Left lung (tissue), 10 donors: ENCODE results near the gene MYL11. TPM values are rescaled to one million over a fixed set of nuclear protein-coding genes. Genes with fewer than 3 reads are reported as not detected.
A peak's percentile ranks its signal among the peaks of the same experiment; 100 is the strongest.

ENCODE experiments used
- ATAC-seq: fragments of 200-7000 bp; cut with Tn5 transposase; one replicate; pipeline ENCODE4 v1.9.1; 2020; ENCODE audit warnings: moderate library complexity
- DNase-seq, 4 donors: peaks; one replicate each; pipeline ENCODE4 v3.0.0-alpha.2; 2013 to 2020
- H3K27ac ChIP-seq, 2 donors: fragments of 200-600 bp; sonication (generic) in 1 of 2; one replicate each; pipeline versions ENCODE4 v1.5.0 to v1.8.0; 2020 to 2021
- H3K27me3 ChIP-seq, 2 donors: fragments of 200-600 bp; sonication (generic) in 1 of 2; one replicate each; pipeline versions ENCODE4 v1.5.0 to v1.8.0; 2020 to 2021
- H3K36me3 ChIP-seq, 2 donors: fragments of 200-600 bp; sonication (generic) in 1 of 2; one replicate each; pipeline versions ENCODE4 v1.5.0 to v1.8.0; 2020 to 2021
- H3K4me1 ChIP-seq, 2 donors: fragments of 200-600 bp; one replicate each; pipeline ENCODE4 v1.8.0; 2021
- H3K4me3 ChIP-seq, 2 donors: fragments of 200-600 bp; sonication (generic) in 1 of 2; one replicate each; pipeline versions ENCODE4 v1.5.0 to v1.8.0; 2020 to 2021; ENCODE audit warnings: mild to moderate bottlenecking in 1 of 2
- H3K9me3 ChIP-seq, 2 donors: fragments of 200-600 bp; sonication (generic) in 1 of 2; one replicate each; pipeline versions ENCODE4 v1.5.0 to v1.8.0; 2020 to 2021
- CTCF ChIP-seq, 2 donors: fragments of 200-600 bp; sonication (generic) in 1 of 2; IDR thresholded peaks; one replicate each; pipeline versions ENCODE4 v1.5.0 to v1.8.0; 2021; ENCODE audit warnings: antibody characterized with exemption in 2 of 2
- intact Hi-C, 2 donors: fragments of 100-400 bp; cut with DNase I; formaldehyde crosslinking; loops; one replicate each; pipeline versions ENCODE4 v1.11.2 to v1.14.2; 2022
- polyA plus RNA-seq, 6 donors: library from polyadenylated mRNA; unstranded; fragments of 120-200 nt; gene quantifications; one replicate each; pipeline ENCODE4 v1.2.1, GENCODE V29; 2013; ENCODE audit not compliant: insufficient read length in 6 of 6
- total RNA-seq, 2 donors: library from RNA; stranded (reverse); fragmentation: NEBNext Ultra II Directional; extraction: Animal tissue kit (Norgen Biotek cat#: 25700); gene quantifications; one replicate each; pipeline ENCODE4 v1.2.1, GENCODE V29; 2021
- donor health status: DM: no; HTN: yes; CAD: no.
- donor health status: DM: no; HTN: no; CAD: no.

MYL11 gene
- total and polyA plus RNA-seq, 8 donors, result 0.27 to 1.6 (median 0.71) TPM; not detected in 3

DNA sequence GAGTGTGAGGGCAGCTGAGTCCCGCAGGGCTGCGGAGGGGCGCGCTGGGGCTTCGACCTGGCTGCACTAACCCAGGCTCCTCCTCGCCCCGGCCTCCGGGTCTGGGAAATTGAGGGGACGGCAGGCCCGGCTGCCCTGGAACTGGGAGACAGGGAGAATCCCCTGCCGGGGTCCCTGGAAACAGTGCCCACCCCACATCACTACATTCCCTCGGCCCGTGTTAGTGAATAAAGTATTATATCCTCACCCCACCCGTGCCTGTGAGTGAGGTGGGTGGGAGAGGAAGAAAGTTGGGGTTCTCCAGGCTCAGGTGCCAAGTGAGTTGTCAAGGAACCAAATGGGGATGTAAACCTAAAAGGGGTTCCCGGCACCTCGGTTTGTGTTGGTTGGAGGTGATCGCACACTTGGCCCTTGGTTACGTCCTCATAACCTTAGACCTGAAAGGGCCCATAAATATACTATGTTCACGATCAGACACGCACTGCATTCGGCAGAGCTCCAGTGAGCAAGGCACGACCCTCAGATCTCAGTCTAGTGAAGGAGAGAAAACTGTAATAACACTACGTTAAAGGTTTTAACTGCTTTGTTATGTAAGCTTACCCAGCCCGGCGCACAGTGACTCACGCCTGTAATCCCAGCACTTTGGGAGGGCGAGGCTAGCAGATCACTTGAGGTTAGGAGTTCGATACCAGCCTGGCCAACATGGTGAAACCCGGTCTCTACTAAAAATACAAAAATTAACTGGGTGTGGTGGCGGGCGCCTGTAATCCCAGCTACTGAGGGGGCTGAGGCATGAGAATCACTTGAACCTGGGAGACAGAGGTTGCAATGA lies 44.0 kb downstream of the MYL11 start:
- H3K36me3 ChIP-seq, result peaks cover 0 to 33% of the 10 kb centered on the region in 2 donors
- intact Hi-C loops, result no loop called here
- H3K27ac ChIP-seq, result peak overlapping the region; percentile 79 to 87
- H3K27me3 ChIP-seq, result no peaks in the 10 kb centered on the region
- no peak for DNase-seq
- no peak for TF ChIP-seq CTCF (IDR thresholded peaks at IDR 0.05)
- no peaks in the 10 kb centered on the region for H3K9me3 ChIP-seq
- peaks cover 0 to 17% of the 10 kb centered on the region in 2 donors for H3K4me1 ChIP-seq
- ATAC-seq, result no peak
- H3K4me3 ChIP-seq, result peak overlapping the region; percentile 48 to 61

GRCh38 chr16:30421010-30421409 lies 46.4 kb downstream of the MYL11 start:
- no peak for TF ChIP-seq CTCF (IDR thresholded peaks at IDR 0.05)
- Histone ChIP-seq H3K36me3 (peaks cover 0 to 46% of the 10 kb centered on the region in 2 donors), H3K4me1 (peaks cover 0 to 17% of the 10 kb centered on the region in 2 donors), H3K27ac (no peak overlapping the region), H3K27me3 (no peaks in the 10 kb centered on the region), H3K9me3 (no peaks in the 10 kb centered on the region), H3K4me3 (no peak overlapping the region)
- ATAC-seq (no peak), DNase-seq (no peak)
- intact Hi-C loops, result no loop called here

Other genes with a start within 250 kb of the MYL11 start
- gene CORO1A, start 191.2 kb upstream of the MYL11 start, total RNA-seq, result 100 to 1,000 TPM in 1 of 2 donors, 10 to 100 TPM in 1; 29.3 to 172 TPM
- gene CORO1A, start 191.2 kb upstream of the MYL11 start, polyA plus RNA-seq, result 10 to 100 TPM; 16.0 to 24.4 (median 17.9) TPM
- gene BOLA2B, start 181.1 kb upstream of the MYL11 start, total RNA-seq, result 100 to 1,000 TPM in 1 of 2 donors, 10 to 100 TPM in 1; 59.3 to 101 TPM
- 10 to 100 TPM; 12.0 to 30.4 (median 22.3) TPM for gene BOLA2B, start 181.1 kb upstream of the MYL11 start, polyA plus RNA-seq
- 10 to 100 TPM; 21.5 to 25.5 TPM for gene SLX1A, start 180.9 kb upstream of the MYL11 start, total RNA-seq
- gene SLX1A, start 180.9 kb upstream of the MYL11 start, polyA plus RNA-seq, result 10 to 100 TPM; 20.6 to 31.0 (median 23.1) TPM
- gene SULT1A3, start 175.5 kb upstream of the MYL11 start, total RNA-seq, result 10 to 100 TPM; 19.7 to 29.3 TPM
- gene SULT1A3, start 175.5 kb upstream of the MYL11 start, polyA plus RNA-seq, result 10 to 100 TPM in 4 of 6 donors, 1 to 10 TPM in 2; 6.4 to 13.7 (median 11.4) TPM
- 10 to 100 TPM; 13.6 to 27.0 TPM for gene NPIPB13, start 126.3 kb upstream of the MYL11 start, total RNA-seq
- gene NPIPB13, start 126.3 kb upstream of the MYL11 start, polyA plus RNA-seq, result 10 to 100 TPM; 11.0 to 32.6 (median 28.8) TPM
- gene CD2BP2, start 19.5 kb upstream of the MYL11 start, total RNA-seq, result 10 to 100 TPM; 53.2 to 57.6 TPM
- 10 to 100 TPM; 42.9 to 59.1 (median 51.3) TPM for gene CD2BP2, start 19.5 kb upstream of the MYL11 start, polyA plus RNA-seq
- 10 to 100 TPM; 32.7 to 43.7 TPM for gene TBC1D10B, start 4.3 kb upstream of the MYL11 start, total RNA-seq
- gene TBC1D10B, start 4.3 kb upstream of the MYL11 start, polyA plus RNA-seq, result 10 to 100 TPM; 29.5 to 39.3 (median 34.4) TPM
- 1 to 10 TPM; 2.9 to 6.3 TPM for gene SEPTIN1, start 7.8 kb downstream of the MYL11 start, total RNA-seq
- 1 to 10 TPM; 2.5 to 3.6 (median 3.1) TPM for gene SEPTIN1, start 7.8 kb downstream of the MYL11 start, polyA plus RNA-seq
- gene ZNF48, start 20.6 kb downstream of the MYL11 start, total RNA-seq, result 1 to 10 TPM; 7.0 TPM
- gene ZNF48, start 20.6 kb downstream of the MYL11 start, polyA plus RNA-seq, result 10 to 100 TPM in 2 of 6 donors, 1 to 10 TPM in 4; 6.8 to 11.7 (median 9.0) TPM
- gene ZNF771, start 32.8 kb downstream of the MYL11 start, total RNA-seq, result 1 to 10 TPM; 6.0 to 8.5 TPM
- 1 to 10 TPM; 4.0 to 6.4 (median 5.5) TPM for gene ZNF771, start 32.8 kb downstream of the MYL11 start, polyA plus RNA-seq
- gene DCTPP1, start 55.2 kb downstream of the MYL11 start, total RNA-seq, result 10 to 100 TPM; 26.2 to 37.4 TPM
- 10 to 100 TPM; 35.5 to 49.3 (median 38.0) TPM for gene DCTPP1, start 55.2 kb downstream of the MYL11 start, polyA plus RNA-seq
- gene SEPHS2, start 71.1 kb downstream of the MYL11 start, total RNA-seq, result 10 to 100 TPM; 50.3 to 64.0 TPM
- 10 to 100 TPM; 28.4 to 36.6 (median 31.9) TPM for gene SEPHS2, start 71.1 kb downstream of the MYL11 start, polyA plus RNA-seq
- gene ITGAL, start 97.9 kb downstream of the MYL11 start, total RNA-seq, result 10 to 100 TPM; 19.9 to 60.2 TPM
- gene ITGAL, start 97.9 kb downstream of the MYL11 start, polyA plus RNA-seq, result 1 to 10 TPM; 2.9 to 6.0 (median 5.3) TPM
- 10 to 100 TPM; 26.1 to 26.4 TPM for gene ZNF768, start 151.8 kb downstream of the MYL11 start, total RNA-seq
- 10 to 100 TPM; 31.6 to 42.2 (median 35.0) TPM for gene ZNF768, start 151.8 kb downstream of the MYL11 start, polyA plus RNA-seq
- 10 to 100 TPM in 1 of 2 donors, 1 to 10 TPM in 1; 6.6 to 11.8 TPM for gene ZNF747, start 160.1 kb downstream of the MYL11 start, total RNA-seq
- 1 to 10 TPM; 8.0 to 9.9 (median 9.0) TPM for gene ZNF747, start 160.1 kb downstream of the MYL11 start, polyA plus RNA-seq
- gene ZNF764, start 183.6 kb downstream of the MYL11 start, total RNA-seq, result 1 to 10 TPM; 7.4 to 9.0 TPM
- 10 to 100 TPM; 11.2 to 15.8 (median 12.4) TPM for gene ZNF764, start 183.6 kb downstream of the MYL11 start, polyA plus RNA-seq
- 10 to 100 TPM; 11.8 to 12.3 TPM for gene ZNF688, start 196.9 kb downstream of the MYL11 start, total RNA-seq
- 10 to 100 TPM in 4 of 6 donors, 1 to 10 TPM in 2; 8.9 to 16.4 (median 13.0) TPM for gene ZNF688, start 196.9 kb downstream of the MYL11 start, polyA plus RNA-seq
- gene ZNF785, start 210.9 kb downstream of the MYL11 start, total RNA-seq, result 10 to 100 TPM; 12.9 to 15.6 TPM
- gene ZNF785, start 210.9 kb downstream of the MYL11 start, polyA plus RNA-seq, result 10 to 100 TPM; 25.0 to 33.0 (median 30.4) TPM
- gene ZNF689, start 235.6 kb downstream of the MYL11 start, total RNA-seq, result 1 to 10 TPM; 5.4 to 7.1 TPM
- gene ZNF689, start 235.6 kb downstream of the MYL11 start, polyA plus RNA-seq, result 1 to 10 TPM; 7.3 to 9.9 (median 8.6) TPM